Left ventricle myocardium inferior (tissue), 1 donor: ENCODE measurements around the gene LAPTM5. TPM values are rescaled to one million over a fixed set of nuclear protein-coding genes. Genes with fewer than 3 reads are reported as not detected.

Experiments
- DNase-seq: peaks from one replicate; pipeline ENCODE4 v3.0.0-alpha.2; 2020
- H3K27ac ChIP-seq: fragments of 200-600 bp; replicated peaks from 2 replicates; pipeline ENCODE4 v1.8.0; 2021
- H3K27me3 ChIP-seq: fragments of 200-600 bp; 2 replicates; pipeline ENCODE4 v1.8.0; 2021; ENCODE audit warnings: low read depth
- H3K36me3 ChIP-seq: fragments of 200-600 bp; 2 replicates; pipeline ENCODE4 v1.8.0; 2021
- H3K4me1 ChIP-seq: fragments of 200-600 bp; 2 replicates; pipeline ENCODE4 v1.8.0; 2021
- H3K4me3 ChIP-seq: fragments of 200-600 bp; 2 replicates; pipeline ENCODE4 v1.8.0; 2021; ENCODE audit warnings: mild to moderate bottlenecking, moderate library complexity
- H3K9me3 ChIP-seq: fragments of 200-600 bp; replicated peaks from 2 replicates; pipeline ENCODE4 v1.8.0; 2021
- CTCF ChIP-seq: fragments of 200-600 bp; IDR thresholded peaks from 2 replicates; pipeline ENCODE4 v1.8.0; 2021; ENCODE audit warnings: antibody characterized with exemption, mild to moderate bottlenecking, borderline replicate concordance
- intact Hi-C: fragments of 100-400 bp; cut with micrococcal nuclease; formaldehyde crosslinking; loops from one replicate; pipeline ENCODE4 v1.11.0; 2022
- total RNA-seq: library from RNA; stranded (reverse); fragmentation: NEBNext Ultra II Directional; extraction: Animal tissue kit (Norgen Biotek cat#: 25700); gene quantifications from one replicate; pipeline ENCODE4 v1.2.1, GENCODE V29; 2021
- donor health status: DM: no; HTN: yes; CAD: no; lungs with severe emphysema.

LAPTM5 gene
- total RNA-seq, 1 donor from 2014 or later, result 18.8 TPM

- H3K27ac ChIP-seq, result peak overlapping the region; percentile 98
- peaks cover 13% of the 10 kb centered on the region for H3K9me3 ChIP-seq
- no peak for TF ChIP-seq CTCF
- H3K4me1 ChIP-seq, result peaks cover 10% of the 10 kb centered on the region
- no peaks in the 10 kb centered on the region for H3K36me3 ChIP-seq
- intact Hi-C loops, result no loop called here
- peak overlapping the region; percentile 78 for H3K4me3 ChIP-seq
- peak; percentile 99 for DNase-seq
- H3K27me3 ChIP-seq, result no peaks in the 10 kb centered on the region
These were observed 39.4 kb downstream of the LAPTM5 start for GRCh38 chr1:30718091-30718635.

GRCh38 chr1:30716646-30717045, 40.9 kb downstream of the LAPTM5 start:
- Histone ChIP-seq H3K9me3 (peaks cover 13% of the 10 kb centered on the region), H3K27ac (no peak overlapping the region), H3K4me1 (peaks cover 10% of the 10 kb centered on the region), H3K36me3 (no peaks in the 10 kb centered on the region), H3K27me3 (no peaks in the 10 kb centered on the region), H3K4me3 (no peak overlapping the region)
- intact Hi-C loops, result no loop called here
- DNase-seq, result no peak
- TF ChIP-seq CTCF, result no peak

GRCh38 chr1:30715886-30716285, 41.7 kb downstream of the LAPTM5 start:
- TF ChIP-seq CTCF, result no peak
- no peak for DNase-seq
- intact Hi-C loops, result no loop called here
- no peak overlapping the region for H3K27ac ChIP-seq
- no peaks in the 10 kb centered on the region for H3K36me3 ChIP-seq
- H3K4me3 ChIP-seq, result no peak overlapping the region
- H3K9me3 ChIP-seq, result peaks cover 13% of the 10 kb centered on the region
- peaks cover 10% of the 10 kb centered on the region for H3K4me1 ChIP-seq
- no peaks in the 10 kb centered on the region for H3K27me3 ChIP-seq

- Histone ChIP-seq H3K9me3 (peaks cover 13% of the 10 kb centered on the region), H3K27me3 (no peaks in the 10 kb centered on the region), H3K27ac (no peak overlapping the region), H3K4me1 (peaks cover 10% of the 10 kb centered on the region), H3K36me3 (no peaks in the 10 kb centered on the region), H3K4me3 (no peak overlapping the region)
- peak; percentile 24 for TF ChIP-seq CTCF
- no peak for DNase-seq
- intact Hi-C loops, result no loop called here
These were observed 42.4 kb downstream of the LAPTM5 start for GRCh38 chr1:30715216-30715615.

- intact Hi-C loops, result no loop called here
- H3K9me3 ChIP-seq, result peaks cover 13% of the 10 kb centered on the region
- no peak for TF ChIP-seq CTCF
- H3K27me3 ChIP-seq, result no peaks in the 10 kb centered on the region
- no peak for DNase-seq
- H3K36me3 ChIP-seq, result no peaks in the 10 kb centered on the region
- no peak overlapping the region for H3K27ac ChIP-seq
- H3K4me3 ChIP-seq, result no peak overlapping the region
- H3K4me1 ChIP-seq, result peaks cover 10% of the 10 kb centered on the region
These were observed 43.0 kb downstream of the LAPTM5 start for GRCh38 chr1:30714536-30715090.
